Activated T-helper 17 cell treated with anti-CD3 and anti-CD28 coated beads, Interleukin-2, amount 50 U/mL, for 72 hours (primary cell): ENCODE data around the gene PHACTR2. TPM values are rescaled to one million over a fixed set of nuclear protein-coding genes. Genes with fewer than 3 reads are reported as not detected.

Experiments
- ATAC-seq: fragments of 150-1000 bp; cut with Tn5 transposase; replicated peaks from 2 replicates; pipeline ENCODE4 v1.10.0; 2021; ENCODE audit warnings: mild to moderate bottlenecking, moderate library complexity
- H3K27ac Mint-ChIP-seq: one replicate; pipeline ENCODE4 v1.8.0; 2022; ENCODE audit warnings: mixed read lengths
- H3K27me3 Mint-ChIP-seq: one replicate; pipeline ENCODE4 v1.8.0; 2022; ENCODE audit warnings: mixed read lengths
- H3K36me3 Mint-ChIP-seq: one replicate; pipeline ENCODE4 v1.8.0; 2022; ENCODE audit warnings: low read depth, mild to moderate bottlenecking, mixed read lengths
- H3K4me1 Mint-ChIP-seq: one replicate; pipeline ENCODE4 v1.8.0; 2022; ENCODE audit warnings: mixed read lengths
- H3K4me3 Mint-ChIP-seq: one replicate; pipeline ENCODE4 v1.8.0; 2022; ENCODE audit warnings: mild to moderate bottlenecking, mixed read lengths
- H3K9me3 Mint-ChIP-seq: one replicate; pipeline ENCODE4 v1.8.0; 2022; ENCODE audit warnings: mixed read lengths
- total RNA-seq, 2 donors: library from RNA; stranded (reverse); gene quantifications; one replicate each; pipeline ENCODE4 v1.2.3, GENCODE V29; 2022

PHACTR2 gene
- total RNA-seq, 2 donors from 2014 or later = 32.5 to 33.7 TPM

- Mint-ChIP-seq H3K27me3 (no peaks in the 10 kb centered on the region), H3K9me3 (no peaks in the 10 kb centered on the region), H3K4me1 (peaks cover 16% of the 10 kb centered on the region), H3K27ac (peak overlapping the region; percentile 47), H3K36me3 (peaks cover 12% of the 10 kb centered on the region), H3K4me3 (no peak overlapping the region)
- no peak for ATAC-seq
Observed at GRCh38 chr6:143746202-143747119, 68.7 kb downstream of the PHACTR2 start.

- H3K27me3 Mint-ChIP-seq = no peaks in the 10 kb centered on the region
- H3K4me3 Mint-ChIP-seq = no peak overlapping the region
- peaks cover 16% of the 10 kb centered on the region for H3K36me3 Mint-ChIP-seq
- H3K4me1 Mint-ChIP-seq = peaks cover 21% of the 10 kb centered on the region
- H3K9me3 Mint-ChIP-seq = no peaks in the 10 kb centered on the region
- no peak for ATAC-seq
- H3K27ac Mint-ChIP-seq = no peak overlapping the region
Observed at GRCh38 chr6:143747347-143747842, 69.6 kb downstream of the PHACTR2 start.

GRCh38 chr6:143749891-143750290, 72.1 kb downstream of the PHACTR2 start:
- Mint-ChIP-seq H3K36me3 (peaks cover 31% of the 10 kb centered on the region), H3K9me3 (no peaks in the 10 kb centered on the region), H3K27ac (no peak overlapping the region), H3K4me3 (no peak overlapping the region), H3K27me3 (no peaks in the 10 kb centered on the region), H3K4me1 (peaks cover 17% of the 10 kb centered on the region)
- no peak for ATAC-seq

GRCh38 chr6:143750877-143751276, 73.1 kb downstream of the PHACTR2 start:
- no peaks in the 10 kb centered on the region for H3K27me3 Mint-ChIP-seq
- peak overlapping the region; percentile 6 for H3K27ac Mint-ChIP-seq
- H3K9me3 Mint-ChIP-seq = no peaks in the 10 kb centered on the region
- H3K4me3 Mint-ChIP-seq = no peak overlapping the region
- ATAC-seq = no peak
- peaks cover 40% of the 10 kb centered on the region for H3K36me3 Mint-ChIP-seq
- peaks cover 12% of the 10 kb centered on the region for H3K4me1 Mint-ChIP-seq

GRCh38 chr6:143752459-143752858, 74.7 kb downstream of the PHACTR2 start:
- H3K4me3 Mint-ChIP-seq = no peak overlapping the region
- H3K9me3 Mint-ChIP-seq = no peaks in the 10 kb centered on the region
- H3K27me3 Mint-ChIP-seq = no peaks in the 10 kb centered on the region
- ATAC-seq = no peak
- H3K36me3 Mint-ChIP-seq = peaks cover 50% of the 10 kb centered on the region
- H3K4me1 Mint-ChIP-seq = peaks cover 12% of the 10 kb centered on the region
- no peak overlapping the region for H3K27ac Mint-ChIP-seq

- no peak for ATAC-seq
- no peaks in the 10 kb centered on the region for H3K27me3 Mint-ChIP-seq
- H3K9me3 Mint-ChIP-seq = no peaks in the 10 kb centered on the region
Observed at GRCh38 chr6:143753678-143754077, 75.9 kb downstream of the PHACTR2 start.

GRCh38 chr6:143754204-143754603, 76.4 kb downstream of the PHACTR2 start:
- Mint-ChIP-seq H3K27ac (no peak overlapping the region), H3K27me3 (no peaks in the 10 kb centered on the region), H3K4me1 (peaks cover 16% of the 10 kb centered on the region), H3K9me3 (no peaks in the 10 kb centered on the region), H3K4me3 (no peak overlapping the region), H3K36me3 (peaks cover 54% of the 10 kb centered on the region)
- ATAC-seq = no peak

More at GRCh38 chr6:143753678-143754077, 75.9 kb downstream of the PHACTR2 start:
- Mint-ChIP-seq H3K36me3 (peaks cover 55% of the 10 kb centered on the region), H3K4me3 (no peak overlapping the region), H3K27ac (no peak overlapping the region), H3K4me1 (peaks cover 16% of the 10 kb centered on the region)

GRCh38 chr6:143755301-143755744, 77.6 kb downstream of the PHACTR2 start:
- ATAC-seq = no peak
- peak overlapping the region; percentile 5 for H3K27ac Mint-ChIP-seq
- H3K4me3 Mint-ChIP-seq = no peak overlapping the region

GRCh38 chr6:143757346-143757832, 79.6 kb downstream of the PHACTR2 start:
- ATAC-seq = no peak
- no peaks in the 10 kb centered on the region for H3K27me3 Mint-ChIP-seq
- H3K4me1 Mint-ChIP-seq = peaks cover 5% of the 10 kb centered on the region
- H3K4me3 Mint-ChIP-seq = no peak overlapping the region
- H3K9me3 Mint-ChIP-seq = no peaks in the 10 kb centered on the region
- H3K27ac Mint-ChIP-seq = no peak overlapping the region
- peaks cover 38% of the 10 kb centered on the region for H3K36me3 Mint-ChIP-seq

More at GRCh38 chr6:143755301-143755744, 77.6 kb downstream of the PHACTR2 start:
- peaks cover 50% of the 10 kb centered on the region for H3K36me3 Mint-ChIP-seq
- peaks cover 16% of the 10 kb centered on the region for H3K4me1 Mint-ChIP-seq
- no peaks in the 10 kb centered on the region for H3K9me3 Mint-ChIP-seq
- H3K27me3 Mint-ChIP-seq = no peaks in the 10 kb centered on the region

- H3K27me3 Mint-ChIP-seq = no peaks in the 10 kb centered on the region
- ATAC-seq = no peak
- peaks cover 34% of the 10 kb centered on the region for H3K36me3 Mint-ChIP-seq
- no peak overlapping the region for H3K4me3 Mint-ChIP-seq
- peaks cover 5% of the 10 kb centered on the region for H3K4me1 Mint-ChIP-seq
- no peaks in the 10 kb centered on the region for H3K9me3 Mint-ChIP-seq
- H3K27ac Mint-ChIP-seq = peak overlapping the region; percentile 52
Observed at GRCh38 chr6:143758551-143758950, 80.8 kb downstream of the PHACTR2 start.

GRCh38 chr6:143759666-143760065, 81.9 kb downstream of the PHACTR2 start:
- Mint-ChIP-seq H3K27ac (no peak overlapping the region), H3K27me3 (no peaks in the 10 kb centered on the region), H3K4me3 (no peak overlapping the region), H3K36me3 (peaks cover 38% of the 10 kb centered on the region), H3K4me1 (peaks cover 5% of the 10 kb centered on the region), H3K9me3 (no peaks in the 10 kb centered on the region)
- ATAC-seq = no peak

- Mint-ChIP-seq H3K36me3 (peaks cover 36% of the 10 kb centered on the region), H3K4me1 (peaks cover 6% of the 10 kb centered on the region), H3K27me3 (no peaks in the 10 kb centered on the region), H3K4me3 (no peak overlapping the region), H3K27ac (no peak overlapping the region), H3K9me3 (no peaks in the 10 kb centered on the region)
- ATAC-seq = no peak
Observed at GRCh38 chr6:143761074-143761473, 83.3 kb downstream of the PHACTR2 start.

GRCh38 chr6:143762126-143762525, 84.4 kb downstream of the PHACTR2 start:
- H3K4me3 Mint-ChIP-seq = no peak overlapping the region
- no peaks in the 10 kb centered on the region for H3K9me3 Mint-ChIP-seq
- peaks cover 9% of the 10 kb centered on the region for H3K4me1 Mint-ChIP-seq
- H3K27ac Mint-ChIP-seq = peak overlapping the region; percentile 8
- H3K27me3 Mint-ChIP-seq = no peaks in the 10 kb centered on the region
- no peak for ATAC-seq
- H3K36me3 Mint-ChIP-seq = peaks cover 42% of the 10 kb centered on the region

GRCh38 chr6:143765422-143766184, 87.8 kb downstream of the PHACTR2 start:
- ATAC-seq = no peak
- Mint-ChIP-seq H3K27me3 (no peaks in the 10 kb centered on the region), H3K4me1 (peaks cover 7% of the 10 kb centered on the region), H3K9me3 (no peaks in the 10 kb centered on the region), H3K4me3 (no peak overlapping the region), H3K27ac (no peak overlapping the region), H3K36me3 (peaks cover 61% of the 10 kb centered on the region)
